ENCODE data around the gene LRRC4B. TPM values are rescaled to one million over a fixed set of nuclear protein-coding genes. Genes with fewer than 3 reads are reported as not detected.
A peak's percentile ranks its signal among the peaks of the same experiment; 100 is the strongest.

Gene LRRC4B
- total RNA-seq, 2 donors from 2014 or later, result 2.3 to 7.0 TPM

GRCh38 chr19:50498219-50499056 lies 69.8 kb downstream of the LRRC4B start:
- no peaks in the 10 kb centered on the region for H3K4me1 ChIP-seq (ENCODE audit: control insufficient read depth, insufficient read depth, low read length)
- Mint-ChIP-seq H3K27me3 (ENCODE audit: insufficient read depth) (peaks cover 33% of the 10 kb centered on the region), H3K9me3 (no peaks in the 10 kb centered on the region), H3K36me3 (ENCODE audit: low read depth) (no peaks in the 10 kb centered on the region), H3K27ac (no peak overlapping the region), H3K4me1 (no peaks in the 10 kb centered on the region), H3K4me3 (no peak overlapping the region)
- H3K9ac ChIP-seq (ENCODE audit: extremely low read depth, low read length, poor library complexity, severe bottlenecking), result no peak overlapping the region
- H3K27me3 ChIP-seq (ENCODE audit: control insufficient read depth, insufficient read depth, low read length, poor library complexity, severe bottlenecking), result peaks cover 34% of the 10 kb centered on the region
- DNase-seq, result no peak
- no peaks in the 10 kb centered on the region for H3K36me3 ChIP-seq (ENCODE audit: control insufficient read depth, insufficient read depth, low read length)
- WGBS, 2 experiments (ENCODE audit: insufficient coverage in 1 of 2, insufficient read length in 1 of 2), result 87 to 90% methylated on average over 11 of the region's 11 CpGs
- H3K27ac ChIP-seq (ENCODE audit: low read depth, low read length), result no peak overlapping the region
- peaks cover 28% of the 10 kb centered on the region for H3K9me3 ChIP-seq (ENCODE audit: control insufficient read depth, low read length)
- H3K4me3 ChIP-seq (ENCODE audit: low read length), result peak overlapping the region; percentile 45
- TF ChIP-seq CTCF (conservative IDR thresholded peaks at IDR 0.05), result no peak

- Histone ChIP-seq H3K4me1 (ENCODE audit: control insufficient read depth, insufficient read depth, low read length) (no peaks in the 10 kb centered on the region), H3K27ac (ENCODE audit: low read depth, low read length) (peak overlapping the region; percentile 66), H3K36me3 (ENCODE audit: control insufficient read depth, insufficient read depth, low read length) (no peaks in the 10 kb centered on the region), H3K4me3 (ENCODE audit: low read length) (peak overlapping the region; percentile 45), H3K9ac (ENCODE audit: extremely low read depth, low read length, poor library complexity, severe bottlenecking) (no peak overlapping the region), H3K9me3 (ENCODE audit: control insufficient read depth, low read length) (peaks cover 28% of the 10 kb centered on the region), H3K27me3 (ENCODE audit: control insufficient read depth, insufficient read depth, low read length, poor library complexity, severe bottlenecking) (peaks cover 47% of the 10 kb centered on the region)
- Mint-ChIP-seq H3K27me3 (ENCODE audit: insufficient read depth) (peaks cover 46% of the 10 kb centered on the region), H3K4me1 (no peaks in the 10 kb centered on the region), H3K27ac (no peak overlapping the region), H3K36me3 (ENCODE audit: low read depth) (no peaks in the 10 kb centered on the region), H3K4me3 (no peak overlapping the region), H3K9me3 (no peaks in the 10 kb centered on the region)
- no peak for DNase-seq
- WGBS, 2 experiments (ENCODE audit: insufficient coverage in 1 of 2, insufficient read length in 1 of 2), result 69 to 83% methylated on average over 5 to 8 of the region's 8 CpGs
- no peak for TF ChIP-seq CTCF (conservative IDR thresholded peaks at IDR 0.05)
Observed at GRCh38 chr19:50497022-50497405, 71.2 kb downstream of the LRRC4B start.

GRCh38 chr19:50496189-50497021 lies 71.8 kb downstream of the LRRC4B start:
- peaks cover 53% of the 10 kb centered on the region for H3K27me3 ChIP-seq (ENCODE audit: control insufficient read depth, insufficient read depth, low read length, poor library complexity, severe bottlenecking)
- DNase-seq, result peak; percentile 77
- TF ChIP-seq CTCF (conservative IDR thresholded peaks at IDR 0.05), result no peak
- no peaks in the 10 kb centered on the region for H3K4me1 ChIP-seq (ENCODE audit: control insufficient read depth, insufficient read depth, low read length)
- no peaks in the 10 kb centered on the region for H3K36me3 ChIP-seq (ENCODE audit: control insufficient read depth, insufficient read depth, low read length)
- no peak overlapping the region for H3K27ac Mint-ChIP-seq
- H3K36me3 Mint-ChIP-seq (ENCODE audit: low read depth), result no peaks in the 10 kb centered on the region
- H3K9me3 ChIP-seq (ENCODE audit: control insufficient read depth, low read length), result peaks cover 33% of the 10 kb centered on the region
- H3K4me3 Mint-ChIP-seq, result no peak overlapping the region
- WGBS, 2 experiments (ENCODE audit: insufficient coverage in 1 of 2, insufficient read length in 1 of 2), result 78 to 81% methylated on average over 21 to 29 of the region's 30 CpGs
- H3K27ac ChIP-seq (ENCODE audit: low read depth, low read length), result peak overlapping the region; percentile 66
- H3K4me3 ChIP-seq (ENCODE audit: low read length), result no peak overlapping the region
- H3K4me1 Mint-ChIP-seq, result no peaks in the 10 kb centered on the region
- H3K27me3 Mint-ChIP-seq (ENCODE audit: insufficient read depth), result peaks cover 50% of the 10 kb centered on the region
- H3K9ac ChIP-seq (ENCODE audit: extremely low read depth, low read length, poor library complexity, severe bottlenecking), result no peak overlapping the region
- H3K9me3 Mint-ChIP-seq, result no peaks in the 10 kb centered on the region

All from endodermal cell (in vitro differentiated cells).